HEK293T (cell line): ENCODE data around the gene KRTAP5-4.

Experiments used
- ARNT ChIP-seq: fragments of 450-650 bp; IDR thresholded peaks from 2 replicates; pipeline ENCODE4 v1.6.1; 2017; ENCODE audit warnings: mild to moderate bottlenecking
- BHLHE40 ChIP-seq: fragments of 450-650 bp; IDR thresholded peaks from 2 replicates; pipeline ENCODE4 v1.6.1; 2016; ENCODE audit warnings: mild to moderate bottlenecking, moderate library complexity, borderline replicate concordance
- ELF4 ChIP-seq: fragments of 450-650 bp; IDR thresholded peaks from 2 replicates; pipeline ENCODE4 v1.6.1; 2017; ENCODE audit warnings: antibody characterized with exemption
- FOXA1 ChIP-seq: fragments of 450-650 bp; IDR thresholded peaks from 2 replicates; pipeline ENCODE4 v1.6.1; 2016; ENCODE audit warnings: mild to moderate bottlenecking
- FOXK2 ChIP-seq: fragments of 450-650 bp; IDR thresholded peaks from 2 replicates; pipeline ENCODE4 v1.6.1; 2016; ENCODE audit warnings: mild to moderate bottlenecking
- FOXM1 ChIP-seq: fragments of 450-650 bp; IDR thresholded peaks from 2 replicates; pipeline ENCODE4 v1.6.1; 2017; ENCODE audit warnings: mild to moderate bottlenecking, borderline replicate concordance
- HDGF ChIP-seq: fragments of 450-650 bp; IDR thresholded peaks from 2 replicates; pipeline ENCODE4 v1.6.1; 2017; ENCODE audit warnings: antibody characterized with exemption, borderline replicate concordance
- PKNOX1 ChIP-seq: fragments of 450-650 bp; IDR thresholded peaks from 2 replicates; pipeline ENCODE4 v1.6.1; 2016
- SP1 ChIP-seq: fragments of 450-650 bp; IDR thresholded peaks from 2 replicates; pipeline ENCODE4 v1.6.1; 2017
- SUZ12 ChIP-seq: fragments of 450-650 bp; IDR thresholded peaks from 2 replicates; pipeline ENCODE4 v1.6.1; 2016; ENCODE audit warnings: mild to moderate bottlenecking
- ZNF384 ChIP-seq: fragments of 450-650 bp; IDR thresholded peaks from 2 replicates; pipeline ENCODE4 v1.6.1; 2016

- TF ChIP-seq ZNF384, result no peak
- TF ChIP-seq BHLHE40, result no peak
- TF ChIP-seq SUZ12, result no peak
- no peak for TF ChIP-seq FOXK2
- no peak for TF ChIP-seq FOXM1
- no peak for TF ChIP-seq ELF4
- no peak for TF ChIP-seq FOXA1
- no peak for TF ChIP-seq ARNT
- no peak for TF ChIP-seq PKNOX1
- no peak for TF ChIP-seq HDGF
- no peak for TF ChIP-seq SP1
Observed at GRCh38 chr11:1586699-1587098, 35.2 kb downstream of the KRTAP5-4 start.
